D721Med (cell line): Measurements from ENCODE around the gene HMCN1.

ENCODE experiments used
- DNase-seq: peaks from one replicate; pipeline ENCODE4 v3.0.0; 2011; ENCODE audit warnings: low spot score; ENCODE audit not compliant: insufficient read length
- FAIRE-seq: peaks from 2 replicates; lab custom pipeline; 2011; peaks lifted over from hg19 to GRCh38; lab: Jason Lieb, UNC
- CTCF ChIP-seq: IDR thresholded peaks from 2 replicates; pipeline ENCODE4 v1.5.1; 2012; ENCODE audit warnings: mild to moderate bottlenecking, control low read depth; ENCODE audit not compliant: insufficient read depth; ENCODE audit errors: missing control alignments

HMCN1 gene

DNA sequence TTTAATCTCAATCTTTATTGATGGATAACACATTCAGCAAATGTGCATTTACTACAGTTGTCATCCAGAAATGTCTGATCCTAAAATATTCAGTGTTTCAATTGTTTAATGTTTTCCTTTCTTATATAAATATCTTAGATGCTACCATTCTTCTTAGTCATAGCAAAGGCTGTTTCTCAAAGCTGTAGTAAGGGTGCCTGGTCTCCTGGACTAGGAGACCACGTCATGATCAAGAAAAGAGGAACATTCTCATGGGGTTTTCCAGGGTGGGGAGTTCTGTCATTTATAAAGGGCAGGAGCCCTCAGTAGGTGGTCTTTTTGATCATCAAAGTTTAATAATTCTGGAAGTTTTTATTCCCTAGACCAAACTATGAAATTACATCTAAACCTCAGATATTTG lies 292.8 kb downstream of the HMCN1 start:
- FAIRE-seq = no peak
- no peak for DNase-seq
- no peak for TF ChIP-seq CTCF

GRCh38 chr1:186027621-186028020 lies 293.4 kb downstream of the HMCN1 start:
- DNase-seq (no peak), FAIRE-seq (no peak)
- no peak for TF ChIP-seq CTCF

DNA sequence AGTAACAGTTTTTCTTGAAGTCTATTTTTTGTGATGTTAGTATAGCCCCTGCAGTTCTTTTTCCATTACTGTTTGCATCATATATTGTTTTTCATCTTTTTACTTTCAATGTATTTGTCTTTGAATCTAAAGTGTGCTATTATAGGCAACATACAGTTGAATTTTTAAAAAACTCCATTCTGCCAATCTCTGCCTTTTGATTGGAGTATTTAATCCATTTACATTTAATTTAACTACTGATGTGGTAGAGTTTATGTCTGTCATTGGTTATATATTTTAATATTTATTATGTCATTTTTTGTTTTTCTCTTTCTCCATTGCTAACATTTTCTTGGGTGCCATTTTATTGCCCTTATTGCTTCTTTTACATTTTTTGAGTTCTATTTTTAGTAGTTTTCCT lies 296.3 kb downstream of the HMCN1 start:
- no peak for TF ChIP-seq CTCF
- no peak for FAIRE-seq
- no peak for DNase-seq

DNA sequence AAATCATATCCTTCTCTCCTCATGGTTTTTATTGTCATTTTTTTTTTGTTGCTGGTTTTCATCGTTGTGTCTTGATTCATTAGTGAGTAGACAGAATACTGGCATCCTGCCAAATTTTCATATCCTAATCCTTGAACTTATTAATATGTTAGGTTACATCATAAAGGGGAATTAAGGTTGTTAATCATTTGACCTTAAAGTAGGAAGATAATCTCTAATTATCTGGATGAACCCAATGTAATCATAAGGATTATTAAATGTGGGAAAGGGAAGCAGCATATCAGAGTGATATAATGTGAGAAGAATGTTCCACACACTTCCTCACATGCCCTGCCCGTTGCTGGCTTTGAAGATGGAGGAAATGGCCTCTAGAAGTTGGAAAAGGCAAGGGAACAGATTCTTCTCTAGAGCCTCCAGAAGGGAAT lies 299.7 kb downstream of the HMCN1 start:
- FAIRE-seq (peak; percentile 98), DNase-seq (no peak)
- no peak for TF ChIP-seq CTCF

DNA sequence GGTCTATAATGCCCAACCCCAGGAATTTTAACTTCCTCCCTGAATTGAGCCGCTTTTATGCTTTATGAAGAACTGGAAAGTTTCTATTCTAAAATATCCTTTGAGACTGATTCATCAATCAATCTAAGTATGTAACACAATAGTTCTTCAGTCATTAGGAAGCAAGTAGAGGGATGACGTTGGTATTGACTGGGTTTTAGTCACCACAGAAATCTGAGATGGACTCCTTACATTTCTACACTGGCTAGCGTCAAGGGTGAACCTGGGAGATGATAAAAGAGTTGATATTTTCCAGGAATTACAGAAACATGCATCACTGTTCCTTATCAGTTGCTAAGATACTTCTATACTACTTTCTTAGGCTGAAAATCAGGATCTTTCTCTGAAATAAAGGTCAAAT lies 308.0 kb downstream of the HMCN1 start:
- FAIRE-seq (no peak), DNase-seq (no peak)
- TF ChIP-seq CTCF = no peak

GRCh38 chr1:186043296-186043695 lies 309.1 kb downstream of the HMCN1 start:
- no peak for DNase-seq
- TF ChIP-seq CTCF = no peak
- FAIRE-seq = no peak

DNA sequence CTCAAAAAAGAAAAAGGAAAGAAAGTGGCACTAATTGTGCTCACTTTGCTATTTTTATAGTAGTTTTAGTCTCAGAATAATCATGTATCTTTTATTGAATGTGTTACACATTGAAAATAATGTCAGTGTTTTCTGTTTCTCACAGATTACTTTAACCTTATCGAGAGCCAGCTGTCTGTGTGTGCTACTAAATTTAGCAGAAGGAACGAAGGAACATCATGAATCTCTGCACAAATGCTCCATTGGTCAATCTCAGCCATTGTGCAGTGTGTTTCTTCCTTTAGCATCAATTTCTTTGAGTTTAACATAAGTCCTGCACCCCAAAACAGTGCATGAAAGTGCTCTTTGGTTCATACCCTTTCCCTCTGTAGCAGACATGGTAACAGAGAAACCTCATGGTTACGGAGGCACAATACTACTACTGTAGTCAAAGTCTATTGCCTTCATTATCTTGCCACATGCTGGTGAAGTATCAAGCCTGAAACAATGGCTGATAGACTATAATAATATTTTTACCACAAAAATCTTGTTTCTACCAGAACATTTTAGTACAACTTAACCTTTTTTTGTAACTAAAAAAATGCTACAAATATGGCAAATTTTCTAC lies 310.0 kb downstream of the HMCN1 start:
- no peak for FAIRE-seq
- no peak for TF ChIP-seq CTCF

More for the DNA sequence above, 310.0 kb downstream of the HMCN1 start:
- DNase-seq = no peak
